HG03095 (cell line): ENCODE results near the gene GMIP.
"Not testable (repeated sequence)": the region's sequence is repeated elsewhere in the genome, so short reads cannot be mapped to it uniquely, and the experiment has no call there.

ENCODE experiments used
- ATAC-seq: cut with Tn5 transposase; IDR thresholded peaks from one replicate; pipeline ENCODE4 v1.9.1; 2021; ENCODE audit warnings: moderate library complexity; ENCODE audit not compliant: unreplicated experiment

Gene GMIP, protein sequence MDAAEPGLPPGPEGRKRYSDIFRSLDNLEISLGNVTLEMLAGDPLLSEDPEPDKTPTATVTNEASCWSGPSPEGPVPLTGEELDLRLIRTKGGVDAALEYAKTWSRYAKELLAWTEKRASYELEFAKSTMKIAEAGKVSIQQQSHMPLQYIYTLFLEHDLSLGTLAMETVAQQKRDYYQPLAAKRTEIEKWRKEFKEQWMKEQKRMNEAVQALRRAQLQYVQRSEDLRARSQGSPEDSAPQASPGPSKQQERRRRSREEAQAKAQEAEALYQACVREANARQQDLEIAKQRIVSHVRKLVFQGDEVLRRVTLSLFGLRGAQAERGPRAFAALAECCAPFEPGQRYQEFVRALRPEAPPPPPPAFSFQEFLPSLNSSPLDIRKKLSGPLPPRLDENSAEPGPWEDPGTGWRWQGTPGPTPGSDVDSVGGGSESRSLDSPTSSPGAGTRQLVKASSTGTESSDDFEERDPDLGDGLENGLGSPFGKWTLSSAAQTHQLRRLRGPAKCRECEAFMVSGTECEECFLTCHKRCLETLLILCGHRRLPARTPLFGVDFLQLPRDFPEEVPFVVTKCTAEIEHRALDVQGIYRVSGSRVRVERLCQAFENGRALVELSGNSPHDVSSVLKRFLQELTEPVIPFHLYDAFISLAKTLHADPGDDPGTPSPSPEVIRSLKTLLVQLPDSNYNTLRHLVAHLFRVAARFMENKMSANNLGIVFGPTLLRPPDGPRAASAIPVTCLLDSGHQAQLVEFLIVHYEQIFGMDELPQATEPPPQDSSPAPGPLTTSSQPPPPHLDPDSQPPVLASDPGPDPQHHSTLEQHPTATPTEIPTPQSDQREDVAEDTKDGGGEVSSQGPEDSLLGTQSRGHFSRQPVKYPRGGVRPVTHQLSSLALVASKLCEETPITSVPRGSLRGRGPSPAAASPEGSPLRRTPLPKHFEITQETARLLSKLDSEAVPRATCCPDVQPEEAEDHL

DNA sequence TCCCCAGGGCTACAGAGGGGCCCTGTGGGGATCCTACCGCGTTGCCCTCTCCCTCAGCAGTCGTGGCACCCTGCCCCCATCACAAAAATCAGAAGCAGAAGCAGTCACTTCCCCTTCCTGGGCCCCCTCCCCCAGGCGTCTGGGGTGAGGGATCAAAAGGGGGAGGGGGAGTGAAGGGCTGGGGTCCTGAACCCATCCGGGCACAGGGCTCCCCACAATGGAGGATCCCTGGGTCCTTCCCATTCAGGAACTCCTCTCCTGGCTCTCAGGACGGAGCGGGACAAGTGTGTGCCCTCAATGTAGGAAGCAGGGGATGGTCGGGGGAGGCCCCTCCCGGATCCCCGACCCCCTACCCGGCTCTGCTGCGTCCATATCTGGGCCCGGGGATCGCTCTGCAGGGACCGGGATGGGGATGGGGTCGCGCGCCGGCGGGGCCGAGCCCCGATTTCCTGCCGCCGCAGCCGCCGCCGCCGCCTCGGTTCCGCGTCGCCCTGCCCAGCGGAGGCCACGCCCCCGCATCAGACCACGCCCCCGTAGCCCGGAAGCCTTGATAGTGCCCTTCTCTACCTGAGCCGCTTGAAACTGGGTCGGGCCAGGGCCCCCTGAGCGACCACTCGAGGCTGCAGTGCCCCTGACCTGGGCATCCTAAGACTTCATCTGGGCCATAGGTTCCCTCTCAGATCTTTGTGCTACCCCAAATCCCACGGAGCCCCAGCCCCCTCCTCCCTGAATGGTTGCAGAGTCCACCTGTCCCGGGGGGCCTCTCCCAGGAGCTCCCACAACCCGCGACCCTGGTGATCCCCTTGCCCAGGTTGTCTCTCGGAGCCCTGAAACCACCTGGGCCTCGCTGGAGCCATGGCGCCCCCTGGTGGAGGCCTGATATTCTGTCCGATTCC is at the start of gene GMIP:
Gene GMIP, minus strand, starts transcription at position 500 of the 896 bp plus-strand sequence. Its CDS starts 128 bp downstream, at position 372.
- peak; percentile 70 for ATAC-seq

DNA sequence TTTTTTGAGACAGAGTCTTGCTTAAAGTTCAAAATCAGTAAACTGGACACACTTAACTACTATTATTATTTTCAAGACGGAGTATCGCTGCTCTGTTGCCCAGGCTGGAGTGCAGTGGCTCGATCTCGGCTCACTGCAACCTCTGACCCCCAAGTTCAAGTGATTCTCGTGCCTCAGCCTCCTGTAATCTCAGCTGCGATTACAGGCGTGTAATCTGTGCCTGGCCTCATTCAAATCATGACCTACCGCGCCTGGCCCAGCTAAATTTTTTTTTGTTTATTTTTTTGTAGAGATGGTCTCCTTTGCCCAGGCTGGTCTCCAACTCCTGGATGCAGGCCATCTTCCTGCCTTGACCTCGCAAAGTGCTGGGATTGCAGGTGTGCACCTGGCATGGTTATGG is 48.2 kb upstream of the GMIP start:
- no peak for ATAC-seq

DNA sequence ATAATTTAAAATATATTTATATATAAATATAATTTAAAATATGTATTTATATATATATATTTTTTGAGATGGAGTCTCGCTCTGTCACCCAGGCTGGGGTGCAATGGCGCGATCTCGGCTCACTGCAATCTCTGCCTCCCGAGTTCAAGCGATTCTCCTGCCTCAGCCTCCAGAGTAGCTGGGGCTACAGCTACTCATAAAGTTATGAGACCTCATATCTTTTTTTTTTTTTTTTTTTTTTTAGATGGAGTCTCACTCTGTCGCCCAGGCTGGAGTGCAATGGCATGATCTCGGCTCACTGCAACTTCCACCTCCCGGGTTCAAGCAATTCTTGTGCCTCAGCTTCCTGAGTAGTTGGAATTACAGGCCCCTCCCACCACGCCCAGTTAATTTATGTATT is 45.6 kb upstream of the GMIP start:
- not testable (repeated sequence) for ATAC-seq

DNA sequence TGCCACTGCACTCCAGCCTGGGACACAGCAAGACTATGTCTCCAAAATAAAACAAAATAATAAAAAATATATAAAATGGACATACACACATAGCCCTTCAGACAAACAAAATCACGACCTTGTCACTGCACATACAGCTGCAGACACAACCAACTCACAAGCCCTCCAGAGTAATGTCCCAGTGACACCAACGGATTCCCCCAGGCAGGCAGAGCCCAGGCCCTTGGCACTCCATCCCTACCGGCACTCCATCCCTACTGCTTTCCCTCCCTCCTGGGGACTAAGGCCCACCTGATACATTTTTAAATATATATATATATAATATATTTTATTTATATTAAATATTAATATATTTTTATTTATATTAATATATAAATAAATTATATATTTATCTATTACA is 43.6 kb upstream of the GMIP start:
- ATAC-seq, result no peak

DNA sequence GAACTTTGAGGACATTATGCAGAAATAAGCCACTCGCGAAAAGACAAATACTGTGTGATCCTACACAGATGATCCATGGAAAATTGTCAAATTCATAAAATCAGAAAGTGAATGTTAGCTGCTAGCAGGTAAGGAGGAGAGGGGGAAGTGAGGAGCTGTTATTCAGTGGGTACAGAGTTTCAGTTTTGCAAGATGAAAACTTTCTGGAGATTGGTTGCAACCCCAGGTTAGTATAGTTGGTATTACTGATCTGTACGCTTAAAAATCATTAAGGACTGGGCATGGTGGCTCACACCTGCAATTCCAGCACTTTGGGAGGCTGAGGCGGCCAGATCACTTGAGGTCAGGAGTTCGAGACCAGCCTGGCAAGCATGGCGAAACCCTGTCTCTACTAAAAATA is 43.1 kb upstream of the GMIP start:
- ATAC-seq, result no peak

DNA sequence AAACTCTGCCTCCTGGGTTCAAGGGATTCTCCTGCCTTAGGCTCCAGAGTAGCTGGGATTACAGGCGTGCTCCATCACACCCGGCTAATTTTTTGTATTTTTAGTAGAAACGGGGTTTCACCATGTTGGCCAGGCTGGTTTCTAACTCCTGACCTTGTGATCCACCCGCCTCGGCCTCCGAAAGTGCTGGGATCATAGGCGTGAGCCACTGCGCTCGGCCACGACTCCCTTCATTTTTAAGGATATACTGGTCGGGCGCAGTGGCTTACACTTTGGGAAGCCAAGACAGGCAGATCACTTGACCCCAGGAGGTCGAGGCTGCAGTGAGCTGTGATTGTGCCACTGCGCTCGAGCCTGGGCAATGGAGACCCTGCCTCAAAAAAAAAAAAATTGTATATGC is 42.7 kb upstream of the GMIP start:
- not testable (repeated sequence) for ATAC-seq

DNA sequence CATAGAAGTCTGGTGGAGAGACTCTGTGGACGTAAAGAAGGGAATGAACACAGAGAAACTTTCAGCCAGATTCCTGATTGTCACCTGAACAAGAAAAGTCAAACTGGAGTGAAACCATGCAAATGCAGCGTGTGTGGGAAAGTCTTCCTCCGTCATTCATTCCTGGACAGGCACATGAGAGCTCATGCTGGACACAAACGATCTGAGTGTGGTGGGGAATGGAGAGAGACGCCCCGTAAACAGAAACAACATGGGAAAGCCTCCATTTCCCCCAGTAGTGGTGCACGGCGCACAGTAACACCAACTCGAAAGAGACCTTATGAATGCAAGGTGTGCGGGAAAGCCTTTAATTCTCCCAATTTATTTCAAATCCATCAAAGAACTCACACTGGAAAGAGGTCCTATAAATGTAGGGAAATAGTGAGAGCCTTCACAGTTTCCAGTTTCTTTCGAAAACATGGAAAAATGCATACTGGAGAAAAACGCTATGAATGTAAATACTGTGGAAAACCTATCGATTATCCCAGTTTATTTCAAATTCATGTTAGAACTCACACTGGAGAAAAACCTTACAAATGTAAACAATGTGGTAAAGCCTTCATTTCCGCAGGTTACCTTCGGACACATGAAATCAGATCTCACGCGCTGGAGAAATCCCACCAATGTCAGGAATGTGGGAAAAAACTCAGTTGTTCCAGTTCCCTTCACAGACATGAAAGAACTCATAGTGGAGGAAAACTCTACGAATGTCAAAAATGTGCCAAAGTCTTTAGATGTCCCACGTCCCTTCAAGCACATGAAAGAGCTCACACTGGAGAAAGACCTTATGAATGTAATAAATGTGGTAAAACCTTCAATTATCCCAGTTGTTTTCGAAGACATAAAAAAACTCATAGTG is 36.0 kb upstream of the GMIP start:
- ATAC-seq, result no peak

DNA sequence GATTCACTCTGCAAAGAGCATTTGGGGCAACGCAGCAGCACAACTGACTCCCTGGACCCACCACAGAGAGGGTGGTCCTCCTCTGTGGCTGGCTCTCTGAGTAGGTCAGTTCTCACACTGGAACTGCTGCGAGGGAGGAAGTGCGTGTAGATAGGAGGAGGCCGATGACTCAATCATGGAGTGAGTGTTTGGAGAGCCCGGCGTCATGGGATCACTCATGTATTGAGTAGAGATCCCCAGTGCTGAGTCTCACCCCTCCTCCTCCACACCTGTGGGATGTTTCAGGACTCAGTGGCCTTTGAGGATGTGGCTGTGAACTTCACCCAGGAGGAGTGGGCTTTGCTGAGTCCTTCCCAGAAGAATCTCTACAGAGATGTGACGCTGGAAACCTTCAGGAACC is 34.1 kb upstream of the GMIP start:
- ATAC-seq, result no peak

DNA sequence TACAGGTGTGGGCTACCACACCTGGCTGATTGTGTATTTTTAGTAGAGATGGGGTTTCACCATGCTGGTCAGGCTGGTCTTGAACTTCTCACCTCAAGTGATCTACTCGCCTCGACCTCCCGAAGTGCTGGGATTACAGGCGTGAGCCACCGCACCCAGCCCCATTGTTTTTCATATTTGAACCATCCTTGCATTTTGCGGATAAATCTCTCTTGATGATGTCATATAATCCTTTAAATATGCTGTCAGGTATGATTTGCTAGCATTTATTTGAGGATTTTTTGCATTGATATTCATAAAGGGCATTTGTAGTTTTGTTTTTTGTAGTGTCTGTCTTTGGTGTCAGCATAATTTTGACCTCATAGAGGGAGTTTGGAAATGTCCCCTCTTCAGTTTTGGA is 30.9 kb upstream of the GMIP start:
- no peak for ATAC-seq

DNA sequence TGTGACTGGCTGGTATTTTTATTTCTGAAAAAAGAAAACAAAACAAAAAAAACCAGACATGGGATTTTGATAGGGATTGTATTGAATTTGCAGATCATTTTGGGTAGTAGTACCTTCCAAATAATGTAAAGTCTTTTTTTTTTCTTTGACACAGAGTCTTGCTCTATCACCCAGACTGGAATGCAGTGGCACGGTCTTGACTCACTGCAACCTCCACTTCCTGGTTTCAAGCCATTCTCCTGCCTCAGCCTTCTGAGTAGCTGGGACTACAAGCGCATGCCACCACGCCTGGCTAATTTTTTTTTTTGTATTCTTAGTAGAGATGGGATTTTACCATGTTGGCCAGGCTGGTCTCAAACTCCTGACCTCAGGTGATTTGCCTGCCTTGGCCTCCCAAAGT is 29.4 kb upstream of the GMIP start:
- no peak for ATAC-seq

DNA sequence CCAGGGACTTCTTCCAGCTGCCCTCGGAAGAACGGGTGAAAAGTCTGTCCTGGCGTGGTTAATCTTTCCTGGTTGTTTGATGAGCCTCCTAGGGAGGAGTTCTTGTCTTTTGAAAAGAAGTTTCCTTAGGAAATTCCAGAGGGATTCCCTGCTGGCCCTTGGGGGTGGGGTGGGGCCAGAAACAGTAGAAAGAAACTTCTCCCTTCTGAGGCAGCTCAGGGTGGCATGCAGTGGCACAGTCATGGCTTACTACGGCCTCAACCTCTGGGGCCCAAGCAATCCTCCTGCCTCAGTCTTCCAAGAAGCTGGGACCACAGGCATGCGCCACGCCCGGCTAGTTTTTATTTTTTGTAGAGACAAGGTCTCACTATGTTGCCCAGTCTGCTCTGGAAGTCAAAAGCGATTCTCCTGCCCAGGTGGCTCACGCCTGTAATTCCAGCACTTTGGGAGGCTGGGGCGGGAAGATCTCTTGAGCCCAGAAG is 26.7 kb upstream of the GMIP start:
- ATAC-seq, result no peak

DNA sequence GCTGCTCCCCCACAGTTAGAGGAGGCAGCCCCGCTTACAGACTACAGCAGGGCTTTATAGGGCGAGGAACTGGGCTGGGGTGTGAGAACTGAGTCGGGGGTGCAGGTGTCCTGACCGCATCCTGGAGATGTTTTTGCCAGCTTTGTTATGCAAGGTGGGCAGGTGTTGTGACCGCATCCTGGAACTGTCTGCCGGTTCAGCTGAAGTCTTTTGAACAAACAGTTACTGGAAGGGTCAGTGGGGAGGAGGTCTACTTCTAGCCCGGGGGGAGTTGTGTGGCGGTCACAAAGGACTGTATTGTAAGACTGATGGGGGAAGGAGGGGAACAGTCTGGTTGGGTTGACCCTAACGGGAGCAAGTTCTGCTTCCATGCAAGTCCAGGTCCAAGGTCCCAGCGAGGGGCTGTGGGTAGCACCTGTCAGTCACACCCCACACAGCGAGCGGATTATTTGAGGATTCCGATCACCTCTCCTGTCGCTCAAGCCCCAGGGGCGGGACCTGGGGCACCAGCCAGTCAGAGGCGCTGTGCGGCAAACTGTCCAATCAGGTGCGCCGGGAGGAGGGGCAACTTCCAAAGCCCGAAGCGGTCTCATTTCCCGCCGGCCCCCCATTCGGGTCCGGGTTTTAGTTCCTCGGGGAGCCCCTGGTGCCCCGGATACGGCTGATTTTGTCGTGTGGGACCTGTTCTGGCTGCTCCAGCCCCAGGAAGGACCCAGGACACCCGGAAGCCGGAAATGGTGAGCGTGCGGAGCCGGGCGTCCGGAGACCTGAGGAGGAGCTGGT is 25.0 kb upstream of the GMIP start, which contains the start of gene ZNF101:
Gene ZNF101, plus strand, starts transcription at position 610 of the 783 bp plus-strand sequence. Its CDS starts 125 bp downstream, at position 735.
- peak; percentile 64 for ATAC-seq

DNA sequence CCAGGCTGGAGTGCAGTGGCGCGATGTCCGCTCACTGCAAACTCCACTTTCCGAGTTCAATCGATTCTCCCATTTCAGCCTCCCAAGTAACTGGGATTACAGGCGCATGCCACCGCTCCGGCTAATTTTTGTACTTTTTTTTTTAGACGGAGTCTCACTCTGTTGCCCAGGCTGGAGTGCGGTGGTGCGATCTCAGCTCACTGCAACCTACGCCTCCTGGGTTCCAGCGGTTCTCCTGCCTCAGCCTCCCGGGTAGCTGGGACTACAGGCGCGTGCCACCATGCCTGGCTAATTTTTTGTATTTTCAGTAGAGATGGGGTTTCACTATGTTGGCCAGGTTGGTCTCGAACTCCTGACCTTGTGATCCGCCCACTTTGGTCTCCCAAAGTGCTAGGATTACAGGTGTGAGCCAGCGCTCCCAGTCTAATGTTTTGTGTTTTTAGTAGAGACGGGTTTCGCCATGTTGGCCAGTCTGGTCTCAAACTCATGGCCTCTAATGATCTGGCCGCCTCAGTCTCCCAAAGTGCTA is 22.0 kb upstream of the GMIP start:
- ATAC-seq, result not testable (repeated sequence)

DNA sequence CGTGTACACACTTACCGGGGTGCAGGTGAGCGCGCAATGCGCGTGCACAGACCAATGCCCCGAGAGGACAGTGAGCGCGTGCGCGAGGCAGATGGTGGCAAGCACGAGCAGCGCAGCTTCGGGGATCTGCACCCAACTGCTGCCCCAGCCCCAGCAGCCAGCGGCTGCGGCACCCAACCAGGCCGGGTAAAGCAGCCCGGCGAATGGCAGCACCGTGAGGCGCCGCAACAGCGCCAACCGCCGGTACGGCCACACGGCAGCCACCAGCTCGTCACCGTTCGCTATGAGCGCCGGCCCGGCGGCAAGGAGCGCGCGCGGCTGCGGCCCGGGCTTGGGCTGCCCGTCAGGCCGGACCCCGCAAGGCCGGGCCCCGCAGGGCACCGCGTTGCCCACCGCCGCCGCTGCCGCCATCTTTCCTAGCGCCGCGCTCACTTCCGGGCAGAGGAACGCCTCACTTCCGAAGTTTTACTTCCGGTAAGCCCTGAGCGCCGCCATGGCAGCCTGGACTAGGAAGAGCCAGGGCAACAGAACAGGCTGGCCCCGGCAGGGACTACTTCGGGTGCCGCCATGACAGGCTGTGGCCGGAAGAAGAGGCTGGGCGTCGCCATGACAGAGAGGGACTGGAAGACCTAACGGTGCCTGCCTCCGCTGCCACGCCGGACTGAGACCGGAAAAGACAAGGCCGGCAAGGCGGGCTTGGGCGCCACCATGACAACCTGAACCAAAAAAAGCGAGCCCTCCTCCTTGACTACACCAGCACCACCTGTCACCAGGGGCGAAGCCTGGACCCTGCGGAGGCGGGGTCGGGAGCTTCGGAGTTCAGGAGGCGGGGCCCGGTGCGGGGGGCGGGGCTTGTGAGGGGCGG is 20.0 kb upstream of the GMIP start, which contains the start of gene ATP13A1:
Gene ATP13A1, minus strand, starts transcription at position 421 of the 865 bp plus-strand sequence. Its CDS starts 10 bp downstream, at position 411.
- peak; percentile 65 for ATAC-seq

DNA sequence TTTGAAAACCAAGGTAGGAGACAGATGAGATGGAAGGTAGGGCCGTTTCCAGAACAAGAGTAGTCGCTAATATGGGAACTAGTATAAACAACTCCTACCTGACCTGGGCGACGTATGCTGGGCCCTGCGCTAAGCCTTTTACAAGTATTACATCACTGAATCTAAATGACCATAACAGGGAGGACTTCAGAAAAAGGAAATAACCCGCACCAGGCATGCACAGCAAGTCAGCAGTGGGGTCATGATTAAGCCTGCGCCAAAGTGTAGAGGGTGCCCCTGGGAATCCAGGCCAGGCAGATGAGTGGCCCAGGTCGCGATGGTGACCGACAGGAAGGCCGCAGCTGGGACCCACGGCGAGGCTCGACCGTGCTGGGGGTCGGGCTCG is 19.4 kb upstream of the GMIP start:
- no peak for ATAC-seq

DNA sequence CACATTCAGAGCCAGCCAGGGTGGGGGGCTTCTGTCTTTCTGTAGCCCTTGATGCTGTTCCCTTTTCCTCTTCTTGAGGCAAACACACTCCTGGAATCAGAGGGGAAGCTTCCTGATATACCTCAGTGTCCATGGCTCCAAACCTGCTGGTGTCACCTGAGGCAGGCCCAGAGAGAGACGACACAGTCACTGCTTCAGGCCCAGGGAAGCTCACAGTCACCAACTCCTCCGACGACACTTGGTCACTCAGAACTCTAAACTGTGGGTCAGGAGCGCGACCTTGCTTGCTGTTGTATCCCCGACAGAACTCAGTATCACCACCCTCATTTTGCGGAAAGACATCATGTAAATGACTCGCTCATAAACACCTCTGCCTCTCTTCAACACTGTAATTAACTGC is 18.9 kb upstream of the GMIP start:
- ATAC-seq, result no peak

DNA sequence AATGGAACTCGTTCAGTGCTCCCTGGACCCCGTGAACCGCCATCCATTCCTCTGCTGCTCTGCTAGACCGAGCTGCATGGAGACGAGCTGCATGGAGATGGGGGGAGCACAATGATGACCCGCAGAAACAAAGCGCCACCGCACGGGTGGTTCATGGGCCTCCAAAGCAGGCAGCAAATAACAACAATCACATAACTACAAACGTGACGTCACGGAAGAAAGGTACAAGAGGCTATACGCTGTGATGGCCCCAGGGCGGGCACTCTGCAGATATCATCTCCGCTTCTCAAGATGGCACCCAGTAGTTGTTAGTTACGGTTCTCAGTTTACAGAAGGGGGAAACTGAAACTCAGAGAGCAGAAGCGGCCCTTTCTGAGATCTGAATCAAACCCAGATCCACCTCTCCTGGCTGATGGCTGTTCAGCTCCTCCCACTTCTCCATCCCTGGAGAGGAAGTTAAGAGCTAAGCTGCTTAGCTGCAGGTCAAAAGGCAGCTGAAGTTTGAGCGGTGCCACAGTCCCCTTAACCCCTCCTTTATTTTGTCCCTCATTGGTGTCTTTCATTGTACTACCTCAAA is 18.3 kb upstream of the GMIP start:
- ATAC-seq, result peak; percentile 40
